22Rv1 (cell line): ENCODE results near the gene GTF2A1L.

Source experiments
- H3K27ac ChIP-seq: fragments of 450-650 bp; 2 replicates; pipeline ENCODE4 v1.5.1; 2017
- ZFX ChIP-seq: fragments of 450-650 bp; IDR thresholded peaks from 2 replicates; pipeline ENCODE4 v1.6.1; 2017; ENCODE audit warnings: antibody characterized with exemption, borderline replicate concordance
- TF ChIP-seq, protein P1 (sequence below): fragments of 450-650 bp; IDR thresholded peaks from 2 replicates; pipeline ENCODE4 v1.5.1; 2017; ENCODE audit warnings: mild to moderate bottlenecking

GTF2A1L gene

DNA sequence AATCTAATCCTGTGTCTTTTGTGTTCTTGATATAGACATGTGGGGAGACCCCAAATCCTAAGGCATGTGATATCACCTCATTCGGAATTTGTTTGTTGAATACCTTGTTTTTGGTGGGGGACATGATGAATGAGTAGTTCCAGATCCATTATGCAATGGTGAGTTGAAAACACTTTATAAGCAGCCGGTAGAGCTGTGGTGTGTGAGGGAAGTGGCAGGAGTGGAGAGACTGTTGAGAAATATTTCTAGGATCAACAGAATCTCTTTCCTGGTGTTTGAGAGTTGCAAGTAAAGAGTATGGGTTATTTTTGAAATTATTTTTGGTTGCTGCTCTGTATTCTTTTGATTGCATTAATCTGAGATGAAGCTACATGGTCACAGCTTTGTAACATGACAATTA lies 103.5 kb downstream of the GTF2A1L start:
- TF ChIP-seq, protein P1, sequence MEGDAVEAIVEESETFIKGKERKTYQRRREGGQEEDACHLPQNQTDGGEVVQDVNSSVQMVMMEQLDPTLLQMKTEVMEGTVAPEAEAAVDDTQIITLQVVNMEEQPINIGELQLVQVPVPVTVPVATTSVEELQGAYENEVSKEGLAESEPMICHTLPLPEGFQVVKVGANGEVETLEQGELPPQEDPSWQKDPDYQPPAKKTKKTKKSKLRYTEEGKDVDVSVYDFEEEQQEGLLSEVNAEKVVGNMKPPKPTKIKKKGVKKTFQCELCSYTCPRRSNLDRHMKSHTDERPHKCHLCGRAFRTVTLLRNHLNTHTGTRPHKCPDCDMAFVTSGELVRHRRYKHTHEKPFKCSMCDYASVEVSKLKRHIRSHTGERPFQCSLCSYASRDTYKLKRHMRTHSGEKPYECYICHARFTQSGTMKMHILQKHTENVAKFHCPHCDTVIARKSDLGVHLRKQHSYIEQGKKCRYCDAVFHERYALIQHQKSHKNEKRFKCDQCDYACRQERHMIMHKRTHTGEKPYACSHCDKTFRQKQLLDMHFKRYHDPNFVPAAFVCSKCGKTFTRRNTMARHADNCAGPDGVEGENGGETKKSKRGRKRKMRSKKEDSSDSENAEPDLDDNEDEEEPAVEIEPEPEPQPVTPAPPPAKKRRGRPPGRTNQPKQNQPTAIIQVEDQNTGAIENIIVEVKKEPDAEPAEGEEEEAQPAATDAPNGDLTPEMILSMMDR, result no peak
- no peak for TF ChIP-seq ZFX

DNA sequence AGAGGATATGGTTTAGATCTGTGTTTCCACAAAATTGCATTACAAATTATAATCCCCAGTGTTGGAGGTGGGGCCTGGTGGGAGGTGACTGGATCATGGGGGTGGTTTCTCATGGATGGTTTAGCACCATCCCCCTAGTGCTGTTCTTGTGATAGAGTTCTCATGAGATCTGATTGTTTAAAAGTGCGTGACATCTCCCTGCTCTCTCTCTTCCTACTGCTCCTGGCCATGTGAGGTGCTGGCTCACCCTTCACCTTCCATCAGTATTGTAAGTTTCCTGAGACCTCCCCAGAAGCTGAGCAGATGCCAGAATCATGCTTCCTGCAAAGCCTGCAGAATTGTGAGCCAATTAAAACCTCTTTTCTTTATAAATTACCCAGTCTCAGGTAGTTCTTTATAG lies 104.7 kb downstream of the GTF2A1L start:
- no peak overlapping the region for H3K27ac ChIP-seq
- no peak for TF ChIP-seq ZFX
- TF ChIP-seq, protein P1, result no peak

More for the DNA sequence above, 103.5 kb downstream of the GTF2A1L start:
- H3K27ac ChIP-seq, result no peak overlapping the region

- no peak overlapping the region for H3K27ac ChIP-seq
- TF ChIP-seq ZFX, result no peak
- TF ChIP-seq, protein P1, result no peak
These were observed 105.5 kb downstream of the GTF2A1L start for GRCh38 chr2:48723129-48723528.

DNA sequence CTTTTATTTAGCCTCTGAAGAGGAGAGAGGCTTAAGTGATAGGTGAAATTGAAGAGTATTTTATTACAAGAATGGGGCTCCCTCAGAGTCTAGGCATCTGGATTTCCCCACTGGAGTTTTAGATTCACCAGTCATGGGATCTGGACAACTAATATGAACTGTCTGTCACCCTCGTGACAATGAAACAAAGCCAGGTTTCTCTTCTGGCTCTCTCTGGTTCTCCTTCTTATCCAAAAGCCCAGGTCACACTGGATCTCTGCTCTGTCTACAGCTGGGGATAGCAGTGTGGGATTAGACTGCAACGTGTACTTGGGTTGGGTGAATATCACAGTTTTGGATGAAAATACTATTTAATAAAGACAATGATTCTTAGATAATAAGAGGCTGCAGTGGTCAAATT lies 106.6 kb downstream of the GTF2A1L start:
- TF ChIP-seq, protein P1, result no peak
- no peak overlapping the region for H3K27ac ChIP-seq

- TF ChIP-seq ZFX, result no peak
- TF ChIP-seq, protein P1, result no peak
- H3K27ac ChIP-seq, result no peak overlapping the region
These were observed 108.2 kb downstream of the GTF2A1L start for GRCh38 chr2:48725696-48726494.

DNA sequence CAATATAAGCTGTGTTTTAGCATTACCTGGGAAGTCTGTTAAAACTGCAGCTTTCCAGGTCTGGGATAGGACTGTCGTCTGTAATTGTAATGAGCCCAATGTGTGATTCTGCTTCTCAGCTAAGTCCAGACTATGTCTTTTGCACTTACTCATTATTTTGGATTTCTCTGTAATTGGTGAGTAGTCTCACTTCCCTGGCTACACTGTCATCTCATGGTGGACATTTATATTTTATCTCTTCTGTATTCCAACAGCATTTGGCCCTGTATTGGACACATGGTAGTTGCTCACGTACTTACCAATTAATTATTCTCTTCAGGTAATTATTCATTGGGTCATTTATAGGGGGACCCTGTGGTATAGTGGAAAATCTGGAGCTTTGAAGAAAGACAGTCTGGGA lies 109.9 kb downstream of the GTF2A1L start:
- TF ChIP-seq, protein P1, result no peak
- TF ChIP-seq ZFX, result no peak
- no peak overlapping the region for H3K27ac ChIP-seq

GRCh38 chr2:48728295-48728694 lies 110.6 kb downstream of the GTF2A1L start:
- no peak overlapping the region for H3K27ac ChIP-seq
- TF ChIP-seq ZFX, result no peak
- TF ChIP-seq, protein P1, result no peak
